AG04449 (cell line): ENCODE data around the gene TMSB4X.
"Not testable (repeated sequence)": the region's sequence is repeated elsewhere in the genome, so short reads cannot be mapped to it uniquely, and the experiment has no call there.

Experiments
- CTCF ChIA-PET: fragments of 350-600 bp; formaldehyde crosslinking; extraction: SDS; loops from one replicate; lab custom pipeline; 2021; ENCODE audit warnings: antibody characterized with exemption; lab: Yijun Ruan, JAX
- POLR2A ChIA-PET: fragments of 400-600, 350-600 bp; formaldehyde crosslinking; extraction: SDS; loops from one replicate; lab custom pipeline; 2020; ENCODE audit warnings: antibody characterized with exemption, inconsistent platforms; lab: Yijun Ruan, JAX
- DNase-seq: peaks from one replicate; pipeline ENCODE4 v3.0.0-alpha.2; 2010; ENCODE audit warnings: low read depth, low spot score
- H3K4me3 ChIP-seq: 2 replicates; pipeline ENCODE4 v1.5.1; 2011; ENCODE audit warnings: low read depth, mild to moderate bottlenecking, control low read depth, low read length
- CTCF ChIP-seq: IDR thresholded peaks from one replicate; pipeline ENCODE4 v1.5.1; 2011; ENCODE audit warnings: mild to moderate bottlenecking, moderate library complexity, low read length, control low read depth, inconsistent platforms; ENCODE audit not compliant: insufficient read depth; ENCODE audit errors: missing control alignments

TMSB4X gene

GRCh38 chrX:12958461-12958860, 16.4 kb upstream of the TMSB4X start:
- H3K4me3 ChIP-seq: no peak overlapping the region
- ChIA-PET POLR2A (interaction anchor here (2.9 kb wide), 1 partner anchor 17 kb away, joined by 15 read pairs; the partner anchor contains the start of gene TMSB4X), CTCF (interaction anchor here (1.3 to 2.0 kb wide), 2 partner anchors 12 kb away, joined by 5 to 11 read pairs; no protein-coding TSS in a partner anchor)
- TF ChIP-seq CTCF: no peak
- no peak for DNase-seq

- CTCF ChIA-PET: interaction anchor here (1.1 kb wide), 1 partner anchor 14 kb away, joined by 3 read pairs; no protein-coding TSS in a partner anchor
Measured at GRCh38 chrX:12961196-12961718, 13.7 kb upstream of the TMSB4X start.

GRCh38 chrX:12962041-12962504, 12.8 kb upstream of the TMSB4X start:
- no peak for TF ChIP-seq CTCF
- DNase-seq: no peak
- CTCF ChIA-PET: interaction anchor here (1.1 kb wide), 1 partner anchor 15 kb away, joined by 3 read pairs; no protein-coding TSS in a partner anchor
- POLR2A ChIA-PET: no interaction called here
- no peak overlapping the region for H3K4me3 ChIP-seq

More at GRCh38 chrX:12961196-12961718, 13.7 kb upstream of the TMSB4X start:
- no peak for DNase-seq
- POLR2A ChIA-PET: no interaction called here
- no peak for TF ChIP-seq CTCF
- no peak overlapping the region for H3K4me3 ChIP-seq

GRCh38 chrX:12963210-12963850, 11.6 kb upstream of the TMSB4X start:
- H3K4me3 ChIP-seq, DNase-seq, POLR2A ChIA-PET, CTCF ChIA-PET: not testable (repeated sequence)

- CTCF ChIA-PET: interaction anchor here (0.7 kb wide), 1 partner anchor 19 kb away, joined by 4 read pairs; no protein-coding TSS in a partner anchor
- POLR2A ChIA-PET: no interaction called here
- DNase-seq: no peak
- H3K4me3 ChIP-seq: no peak overlapping the region
- no peak for TF ChIP-seq CTCF
Measured at GRCh38 chrX:12965131-12965940, 9.6 kb upstream of the TMSB4X start.

- CTCF ChIA-PET: no interaction called here
Measured at GRCh38 chrX:12966151-12966550, 8.8 kb upstream of the TMSB4X start.

More at GRCh38 chrX:12966151-12966550, 8.8 kb upstream of the TMSB4X start:
- no peak for TF ChIP-seq CTCF
- no peak overlapping the region for H3K4me3 ChIP-seq
- no peak for DNase-seq
- POLR2A ChIA-PET: no interaction called here
